ENCODE data around the gene POU2F1.

DNA sequence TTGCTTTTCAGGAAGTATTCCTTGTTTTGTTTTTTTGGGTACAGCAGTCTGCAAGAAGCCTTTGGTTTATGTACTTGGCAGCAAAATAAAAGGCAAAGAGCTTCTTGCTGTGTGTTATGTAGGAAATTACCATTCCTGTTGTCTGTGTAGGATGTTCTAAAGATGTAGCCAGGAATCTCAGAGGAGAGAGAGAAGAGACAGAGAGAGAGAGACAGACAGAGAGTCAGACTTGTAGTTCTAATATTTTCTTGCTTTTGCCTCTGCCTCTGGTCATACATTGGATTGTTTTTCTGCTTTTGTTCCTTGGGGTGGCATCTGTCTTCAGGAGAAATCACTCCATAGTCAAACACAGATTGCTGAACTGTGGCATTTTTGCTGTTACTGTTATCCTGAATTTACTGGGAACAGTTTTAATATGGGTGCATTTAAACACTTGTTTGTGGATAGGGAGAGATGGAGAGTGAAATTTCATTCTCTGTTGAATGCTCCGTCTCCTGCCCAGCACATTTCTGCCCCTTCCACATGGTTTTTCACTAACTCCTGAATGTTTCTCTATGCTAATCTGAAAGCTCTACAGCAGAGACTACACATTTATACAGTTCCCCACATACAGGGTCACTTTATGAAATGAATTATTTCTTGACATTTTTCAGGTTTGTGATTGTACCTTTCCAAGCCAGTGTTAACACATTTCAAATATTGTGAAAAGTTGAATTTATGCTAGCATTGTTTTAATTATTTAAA, 49.8 kb downstream of the POU2F1 start:
- no peak for TF ChIP-seq POLR2AphosphoS5 (IDR thresholded peaks at IDR 0.05; ENCODE audit: low read depth, low read length)
- TF ChIP-seq, protein P1, sequence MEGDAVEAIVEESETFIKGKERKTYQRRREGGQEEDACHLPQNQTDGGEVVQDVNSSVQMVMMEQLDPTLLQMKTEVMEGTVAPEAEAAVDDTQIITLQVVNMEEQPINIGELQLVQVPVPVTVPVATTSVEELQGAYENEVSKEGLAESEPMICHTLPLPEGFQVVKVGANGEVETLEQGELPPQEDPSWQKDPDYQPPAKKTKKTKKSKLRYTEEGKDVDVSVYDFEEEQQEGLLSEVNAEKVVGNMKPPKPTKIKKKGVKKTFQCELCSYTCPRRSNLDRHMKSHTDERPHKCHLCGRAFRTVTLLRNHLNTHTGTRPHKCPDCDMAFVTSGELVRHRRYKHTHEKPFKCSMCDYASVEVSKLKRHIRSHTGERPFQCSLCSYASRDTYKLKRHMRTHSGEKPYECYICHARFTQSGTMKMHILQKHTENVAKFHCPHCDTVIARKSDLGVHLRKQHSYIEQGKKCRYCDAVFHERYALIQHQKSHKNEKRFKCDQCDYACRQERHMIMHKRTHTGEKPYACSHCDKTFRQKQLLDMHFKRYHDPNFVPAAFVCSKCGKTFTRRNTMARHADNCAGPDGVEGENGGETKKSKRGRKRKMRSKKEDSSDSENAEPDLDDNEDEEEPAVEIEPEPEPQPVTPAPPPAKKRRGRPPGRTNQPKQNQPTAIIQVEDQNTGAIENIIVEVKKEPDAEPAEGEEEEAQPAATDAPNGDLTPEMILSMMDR (IDR thresholded peaks at IDR 0.05 in 2 of 3, conservative IDR thresholded peaks at IDR 0.05 in 1 of 3; ENCODE audit: borderline replicate concordance in 1 of 3, insufficient read depth in 1 of 3, low read depth in 2 of 3, low read length in 2 of 3) = no peak
- TF ChIP-seq CEBPB (IDR thresholded peaks at IDR 0.05; ENCODE audit: low read depth) = no peak
- TF ChIP-seq, protein P2, sequence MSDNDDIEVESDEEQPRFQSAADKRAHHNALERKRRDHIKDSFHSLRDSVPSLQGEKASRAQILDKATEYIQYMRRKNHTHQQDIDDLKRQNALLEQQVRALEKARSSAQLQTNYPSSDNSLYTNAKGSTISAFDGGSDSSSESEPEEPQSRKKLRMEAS (IDR thresholded peaks at IDR 0.05) = no peak

Measured in HCT116 (cell line).